ENCODE results near the gene SBK2.
A peak's percentile ranks its signal among the peaks of the same experiment; 100 is the strongest.
"Not testable (repeated sequence)": the region's sequence is repeated elsewhere in the genome, so short reads cannot be mapped to it uniquely, and the experiment has no call there.

Gene SBK2

GRCh38 chr19:55573929-55574328 is 37.0 kb upstream of the SBK2 start:
- not testable (repeated sequence) for H3K4me1 Mint-ChIP-seq, H3K4me3 Mint-ChIP-seq, H3K27ac Mint-ChIP-seq, H3K27me3 Mint-ChIP-seq, H3K9me3 Mint-ChIP-seq, ATAC-seq
- peaks cover 18% of the 10 kb centered on the region for H3K36me3 Mint-ChIP-seq

- H3K4me1 Mint-ChIP-seq, ATAC-seq, H3K9me3 Mint-ChIP-seq, H3K4me3 Mint-ChIP-seq, H3K27ac Mint-ChIP-seq, H3K36me3 Mint-ChIP-seq: not testable (repeated sequence)
- peaks cover 14% of the 10 kb centered on the region for H3K27me3 Mint-ChIP-seq
Observed at GRCh38 chr19:55569477-55569876, 32.5 kb upstream of the SBK2 start.

- ATAC-seq = no peak
- Mint-ChIP-seq H3K4me3 (no peak overlapping the region), H3K9me3 (no peaks in the 10 kb centered on the region), H3K36me3 (no peaks in the 10 kb centered on the region), H3K27ac (no peak overlapping the region), H3K4me1 (no peaks in the 10 kb centered on the region), H3K27me3 (peaks cover 31% of the 10 kb centered on the region)
Observed at GRCh38 chr19:55567708-55568328, 30.9 kb upstream of the SBK2 start.

GRCh38 chr19:55566823-55567222 is 29.9 kb upstream of the SBK2 start:
- Mint-ChIP-seq H3K27ac (no peak overlapping the region), H3K27me3 (peaks cover 32% of the 10 kb centered on the region), H3K9me3 (no peaks in the 10 kb centered on the region), H3K36me3 (no peaks in the 10 kb centered on the region), H3K4me1 (no peaks in the 10 kb centered on the region), H3K4me3 (no peak overlapping the region)
- ATAC-seq = no peak

GRCh38 chr19:55563261-55563690 is 26.3 kb upstream of the SBK2 start:
- H3K4me3 Mint-ChIP-seq = no peak overlapping the region
- peaks cover 55% of the 10 kb centered on the region for H3K27me3 Mint-ChIP-seq
- H3K27ac Mint-ChIP-seq = no peak overlapping the region
- peaks cover 5% of the 10 kb centered on the region for H3K9me3 Mint-ChIP-seq
- ATAC-seq = no peak
- no peaks in the 10 kb centered on the region for H3K4me1 Mint-ChIP-seq
- H3K36me3 Mint-ChIP-seq = no peaks in the 10 kb centered on the region

GRCh38 chr19:55559684-55560083 is 22.8 kb upstream of the SBK2 start:
- peaks cover 5% of the 10 kb centered on the region for H3K9me3 Mint-ChIP-seq
- H3K4me1 Mint-ChIP-seq = no peaks in the 10 kb centered on the region
- ATAC-seq = no peak
- no peaks in the 10 kb centered on the region for H3K36me3 Mint-ChIP-seq
- H3K27me3 Mint-ChIP-seq = peaks cover 50% of the 10 kb centered on the region
- H3K27ac Mint-ChIP-seq = no peak overlapping the region
- no peak overlapping the region for H3K4me3 Mint-ChIP-seq

- H3K9me3 Mint-ChIP-seq = no peaks in the 10 kb centered on the region
- H3K4me1 Mint-ChIP-seq = peaks cover 1% of the 10 kb centered on the region
- peaks cover 56% of the 10 kb centered on the region for H3K27me3 Mint-ChIP-seq
- ATAC-seq = no peak
- no peak overlapping the region for H3K4me3 Mint-ChIP-seq
- no peaks in the 10 kb centered on the region for H3K36me3 Mint-ChIP-seq
- no peak overlapping the region for H3K27ac Mint-ChIP-seq
Observed at GRCh38 chr19:55554741-55555152, 17.8 kb upstream of the SBK2 start.

GRCh38 chr19:55554302-55554701 is 17.4 kb upstream of the SBK2 start:
- no peak overlapping the region for H3K4me3 Mint-ChIP-seq
- H3K27me3 Mint-ChIP-seq = peaks cover 56% of the 10 kb centered on the region
- no peaks in the 10 kb centered on the region for H3K36me3 Mint-ChIP-seq
- no peak overlapping the region for H3K27ac Mint-ChIP-seq
- H3K9me3 Mint-ChIP-seq = no peaks in the 10 kb centered on the region
- H3K4me1 Mint-ChIP-seq = peaks cover 6% of the 10 kb centered on the region
- no peak for ATAC-seq

GRCh38 chr19:55553217-55554182 is 16.6 kb upstream of the SBK2 start:
- H3K27me3 Mint-ChIP-seq = peaks cover 57% of the 10 kb centered on the region

GRCh38 chr19:55552620-55553019 is 15.7 kb upstream of the SBK2 start:
- H3K4me3 Mint-ChIP-seq = no peak overlapping the region
- no peaks in the 10 kb centered on the region for H3K9me3 Mint-ChIP-seq
- ATAC-seq = no peak
- H3K4me1 Mint-ChIP-seq = peaks cover 6% of the 10 kb centered on the region
- no peaks in the 10 kb centered on the region for H3K36me3 Mint-ChIP-seq
- no peak overlapping the region for H3K27ac Mint-ChIP-seq
- peaks cover 66% of the 10 kb centered on the region for H3K27me3 Mint-ChIP-seq

More at GRCh38 chr19:55553217-55554182, 16.6 kb upstream of the SBK2 start:
- H3K36me3 Mint-ChIP-seq = no peaks in the 10 kb centered on the region
- no peak overlapping the region for H3K27ac Mint-ChIP-seq
- H3K9me3 Mint-ChIP-seq = no peaks in the 10 kb centered on the region
- H3K4me3 Mint-ChIP-seq = no peak overlapping the region
- no peak for ATAC-seq
- H3K4me1 Mint-ChIP-seq = peaks cover 6% of the 10 kb centered on the region

- H3K36me3 Mint-ChIP-seq = no peaks in the 10 kb centered on the region
- no peak for ATAC-seq
Observed at GRCh38 chr19:55552206-55552605, 15.3 kb upstream of the SBK2 start.

GRCh38 chr19:55550321-55550650 is 13.4 kb upstream of the SBK2 start:
- peaks cover 88% of the 10 kb centered on the region for H3K27me3 Mint-ChIP-seq
- H3K4me1 Mint-ChIP-seq = peaks cover 6% of the 10 kb centered on the region
- H3K27ac Mint-ChIP-seq = no peak overlapping the region
- no peaks in the 10 kb centered on the region for H3K9me3 Mint-ChIP-seq
- H3K36me3 Mint-ChIP-seq = no peaks in the 10 kb centered on the region
- no peak overlapping the region for H3K4me3 Mint-ChIP-seq
- no peak for ATAC-seq

More at GRCh38 chr19:55552206-55552605, 15.3 kb upstream of the SBK2 start:
- no peaks in the 10 kb centered on the region for H3K9me3 Mint-ChIP-seq
- H3K27ac Mint-ChIP-seq = no peak overlapping the region
- peaks cover 6% of the 10 kb centered on the region for H3K4me1 Mint-ChIP-seq
- H3K4me3 Mint-ChIP-seq = no peak overlapping the region
- H3K27me3 Mint-ChIP-seq = peaks cover 70% of the 10 kb centered on the region

- peak; percentile 51 for ATAC-seq
- Mint-ChIP-seq H3K4me1 (peaks cover 6% of the 10 kb centered on the region), H3K36me3 (no peaks in the 10 kb centered on the region), H3K4me3 (no peak overlapping the region), H3K27me3 (peaks cover 88% of the 10 kb centered on the region), H3K9me3 (no peaks in the 10 kb centered on the region), H3K27ac (no peak overlapping the region)
Observed at GRCh38 chr19:55549500-55550320, 12.8 kb upstream of the SBK2 start.

- Mint-ChIP-seq H3K4me3 (no peak overlapping the region), H3K27ac (no peak overlapping the region)
Observed at GRCh38 chr19:55546822-55547614, 10.1 kb upstream of the SBK2 start.

More at GRCh38 chr19:55546822-55547614, 10.1 kb upstream of the SBK2 start:
- Mint-ChIP-seq H3K9me3 (peaks cover 15% of the 10 kb centered on the region), H3K36me3 (peaks cover 6% of the 10 kb centered on the region), H3K4me1 (peaks cover 6% of the 10 kb centered on the region), H3K27me3 (peaks cover 84% of the 10 kb centered on the region)
- ATAC-seq = no peak
